Stimulated activated CD8-positive, alpha-beta memory T cell treated with anti-CD3 and anti-CD28 coated beads, Interleukin-4, amount 100 ng/mL, for 1 hour (primary cell): ENCODE measurements around the gene BTBD9.
"Not testable (repeated sequence)": the region's sequence is repeated elsewhere in the genome, so short reads cannot be mapped to it uniquely, and the experiment has no call there.

ENCODE experiments used
- DNase-seq, 2 donors: peaks; one replicate each; pipeline ENCODE4 v3.0.0-alpha.2; 2020; ENCODE audit warnings: low read depth in 2 of 2, low spot score in 1 of 2

The BTBD9 gene

DNA sequence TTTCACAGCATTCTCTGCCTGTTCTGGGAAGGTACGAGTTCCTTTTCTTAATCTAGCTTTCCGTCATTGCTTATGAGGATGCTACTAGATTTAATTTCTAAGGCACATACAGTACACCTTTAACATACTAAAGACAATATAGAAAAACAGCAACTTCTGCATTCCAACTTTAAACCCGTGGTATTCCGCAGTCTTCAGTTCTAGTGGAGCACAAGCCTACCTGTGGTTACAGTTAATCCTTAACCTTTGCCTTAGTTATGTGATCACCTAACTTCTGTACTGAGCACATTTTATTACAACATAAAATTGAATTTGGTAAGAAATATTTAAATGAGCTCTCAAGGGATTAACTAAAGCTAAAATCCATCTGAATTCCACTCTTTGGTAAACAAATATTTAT is 289.5 kb downstream of the BTBD9 start:
- DNase-seq = no peak

DNA sequence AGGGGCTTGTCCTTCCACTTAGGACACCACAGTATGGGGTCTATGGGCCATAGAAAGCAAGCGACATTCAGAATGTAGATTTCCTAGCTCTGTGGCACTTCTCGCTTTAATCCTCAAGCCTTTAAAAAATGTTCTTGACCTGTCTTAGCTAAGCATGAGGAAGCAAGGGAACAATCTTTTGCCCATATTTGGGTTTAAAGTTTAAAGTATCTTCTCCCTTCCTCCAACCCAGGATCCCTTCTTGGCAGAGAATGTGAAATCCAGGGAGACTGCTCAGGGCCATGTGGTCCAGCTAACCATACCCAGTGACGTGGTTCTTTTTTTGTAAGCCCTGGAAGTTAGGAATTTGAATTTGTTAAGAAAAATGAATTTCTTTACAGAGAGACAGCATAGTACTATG is 289.9 kb downstream of the BTBD9 start:
- no peak for DNase-seq

DNA sequence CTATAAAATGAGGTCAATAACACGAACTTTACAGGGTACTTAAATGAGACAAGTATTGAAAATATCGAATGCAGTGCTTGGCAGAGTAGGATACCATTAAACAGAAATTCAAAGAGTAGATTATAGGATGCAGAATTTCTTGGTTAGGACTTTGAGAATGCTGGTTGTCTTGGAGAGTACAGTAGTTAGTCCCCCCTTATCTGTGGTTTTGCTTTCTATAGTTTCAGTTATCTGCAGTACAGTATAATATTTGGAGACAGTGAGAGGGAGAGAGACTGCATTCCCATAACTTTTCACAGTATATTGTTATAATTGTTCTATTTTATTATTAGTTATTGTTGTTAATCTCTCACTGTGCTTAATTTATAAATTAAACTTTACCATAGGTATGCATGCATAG is 290.5 kb downstream of the BTBD9 start:
- no peak for DNase-seq

DNA sequence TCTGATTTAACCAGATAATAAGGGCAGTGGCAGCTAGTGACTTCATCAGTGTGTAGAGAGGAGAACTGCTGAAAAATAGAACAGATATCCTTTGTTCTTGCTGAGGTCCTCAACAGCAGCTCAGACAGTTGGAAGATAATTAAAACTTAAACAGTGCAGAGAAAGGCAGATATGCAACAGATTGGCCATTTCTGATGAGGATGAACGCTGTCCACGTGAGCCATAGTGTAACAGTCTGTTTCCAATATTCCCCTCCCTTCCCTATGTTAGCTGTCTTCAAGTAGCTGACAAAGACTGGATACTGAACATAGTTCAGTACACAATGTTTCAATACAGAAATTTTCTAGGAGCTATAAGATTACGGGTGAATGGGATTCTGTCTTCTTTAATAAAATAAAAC is 291.4 kb downstream of the BTBD9 start:
- DNase-seq = no peak

DNA sequence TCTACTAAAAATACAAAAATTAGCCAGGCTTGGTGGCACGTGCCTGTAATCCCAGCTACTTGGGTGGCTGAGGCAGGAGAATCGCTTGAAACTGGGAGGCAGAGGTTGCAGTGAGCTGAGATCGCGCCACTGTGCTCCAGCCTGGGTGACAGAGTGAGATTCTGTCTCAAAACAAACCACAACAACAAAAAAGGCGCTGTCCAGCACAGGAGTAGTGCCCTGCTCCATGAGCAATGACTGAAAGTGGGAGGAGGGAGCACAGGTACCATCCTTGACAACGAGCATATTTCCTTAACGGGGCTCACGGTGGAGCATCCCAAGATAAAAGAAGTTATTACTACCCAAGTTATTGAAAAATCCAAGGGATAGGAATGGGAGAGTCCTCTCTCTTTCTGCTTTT is 291.9 kb downstream of the BTBD9 start:
- not testable (repeated sequence) for DNase-seq

DNA sequence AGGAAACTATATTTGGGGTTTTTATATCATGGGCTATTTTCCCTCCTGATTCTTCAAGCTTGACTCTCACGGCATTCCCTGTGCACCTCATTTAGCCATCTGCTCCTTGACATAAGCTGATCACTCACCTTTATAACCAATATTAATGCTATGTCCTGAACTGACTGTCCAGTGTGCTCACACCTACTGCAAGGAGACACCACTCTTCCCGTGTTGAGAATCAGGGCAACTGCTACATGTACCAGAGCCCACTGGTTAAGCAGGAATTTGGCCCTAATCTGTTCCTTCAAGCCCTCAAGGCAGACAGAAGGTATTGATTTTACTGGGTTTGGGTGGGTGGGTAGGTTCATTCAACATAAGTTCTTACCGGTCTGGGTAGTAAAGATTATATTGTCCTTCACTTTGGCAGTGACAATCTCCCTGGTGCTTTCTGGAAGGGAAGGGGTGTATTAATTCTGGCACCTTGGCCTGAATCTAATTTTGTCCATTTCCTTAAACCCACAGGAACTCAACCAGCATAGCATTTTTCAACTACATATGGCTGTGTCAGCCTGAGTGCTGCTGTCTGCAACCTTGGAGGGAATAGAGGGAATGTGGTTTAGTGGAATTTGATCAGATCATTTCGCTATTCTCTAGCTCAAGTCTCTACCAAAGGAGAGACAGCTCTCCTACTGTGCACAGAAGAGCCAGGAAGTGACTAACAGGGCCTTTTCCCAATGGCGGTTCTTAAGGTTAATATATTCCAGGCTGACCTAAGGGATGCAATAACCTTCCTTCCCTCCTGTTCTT is 293.2 kb downstream of the BTBD9 start:
- no peak for DNase-seq

DNA sequence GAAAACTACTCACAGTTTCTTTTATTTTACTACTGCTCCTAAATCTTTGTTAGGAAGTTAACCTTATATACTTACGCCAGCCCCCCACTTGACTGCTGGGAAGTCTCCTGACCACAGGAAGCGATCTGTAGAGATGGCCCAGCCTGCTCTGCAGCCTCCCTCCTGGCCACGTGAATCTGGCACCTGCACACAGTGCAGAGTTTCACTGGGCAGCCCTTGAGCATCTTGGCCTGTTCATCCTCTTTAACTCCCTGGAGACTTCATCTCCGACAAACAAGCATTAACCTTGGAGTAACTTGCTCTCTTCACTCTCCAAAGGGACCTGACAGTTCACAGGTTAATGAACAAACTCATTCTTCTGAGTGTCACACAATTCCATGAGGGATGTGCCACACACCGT is 294.1 kb downstream of the BTBD9 start:
- no peak for DNase-seq

DNA sequence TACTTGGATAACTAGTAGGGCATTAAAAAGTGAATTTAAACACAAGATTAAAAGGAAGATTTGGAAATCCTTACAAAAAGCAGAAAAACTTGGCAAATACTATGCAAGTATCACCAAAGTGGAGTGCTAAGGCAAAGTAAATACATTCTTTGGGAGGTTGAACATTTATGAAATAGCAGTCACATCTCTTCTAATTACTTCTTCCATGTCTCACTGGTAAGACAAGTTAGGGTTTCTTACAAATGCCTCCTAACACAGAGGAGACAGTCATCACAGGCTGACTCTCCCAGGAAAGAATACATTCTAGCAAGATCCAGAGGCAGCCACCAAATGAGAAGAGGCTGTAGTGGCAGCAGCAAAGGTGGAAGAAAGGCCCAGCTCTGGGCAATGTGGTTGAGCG is 298.2 kb downstream of the BTBD9 start:
- no peak for DNase-seq

DNA sequence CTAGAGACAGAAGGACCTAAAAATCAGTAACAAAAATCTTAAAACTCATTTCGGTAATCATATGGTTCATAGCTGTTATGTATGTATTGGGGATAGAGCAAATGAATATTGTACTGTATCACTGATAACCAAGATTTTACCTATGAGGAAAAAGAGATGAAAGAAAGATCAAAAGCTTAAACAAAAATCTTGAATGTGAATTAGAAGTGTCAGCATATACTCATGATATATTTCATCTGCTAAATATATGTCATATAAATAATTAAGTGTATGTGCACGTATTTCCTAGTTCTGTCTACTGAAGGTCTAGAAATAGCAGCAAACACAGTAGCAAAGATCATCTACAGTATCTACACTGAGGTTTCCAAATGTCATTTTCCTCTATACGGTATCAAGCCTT is 299.8 kb downstream of the BTBD9 start:
- no peak for DNase-seq

DNA sequence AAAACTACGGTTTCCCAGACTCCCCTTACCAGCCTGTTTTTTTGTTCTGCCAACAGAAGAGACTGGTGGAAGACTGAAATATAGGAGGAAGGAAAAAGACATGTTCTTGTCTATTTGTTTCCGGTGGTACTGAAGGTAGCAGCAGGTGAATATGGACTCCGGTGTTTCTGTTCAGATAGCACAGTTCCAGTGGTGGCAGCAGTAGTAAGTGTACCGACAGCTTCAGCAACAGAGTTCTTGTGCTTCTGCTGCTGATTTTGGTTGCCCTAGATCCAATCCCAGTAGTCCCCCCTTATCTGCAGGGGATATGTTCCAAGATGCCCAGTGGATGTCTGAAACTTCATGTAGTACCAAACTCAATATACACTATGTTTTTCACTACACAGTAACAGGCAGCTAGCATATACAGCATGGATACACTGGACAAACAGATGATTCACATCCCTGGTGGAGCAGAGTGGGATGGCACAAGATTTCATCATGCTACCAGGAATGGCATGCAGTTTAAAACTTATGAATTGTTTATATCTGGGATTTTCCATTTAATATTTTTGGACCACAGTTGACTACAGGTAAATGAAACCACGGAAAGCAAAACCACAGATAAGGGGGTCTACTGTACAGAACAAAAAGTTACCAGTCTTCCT is 301.8 kb downstream of the BTBD9 start:
- DNase-seq = no peak

DNA sequence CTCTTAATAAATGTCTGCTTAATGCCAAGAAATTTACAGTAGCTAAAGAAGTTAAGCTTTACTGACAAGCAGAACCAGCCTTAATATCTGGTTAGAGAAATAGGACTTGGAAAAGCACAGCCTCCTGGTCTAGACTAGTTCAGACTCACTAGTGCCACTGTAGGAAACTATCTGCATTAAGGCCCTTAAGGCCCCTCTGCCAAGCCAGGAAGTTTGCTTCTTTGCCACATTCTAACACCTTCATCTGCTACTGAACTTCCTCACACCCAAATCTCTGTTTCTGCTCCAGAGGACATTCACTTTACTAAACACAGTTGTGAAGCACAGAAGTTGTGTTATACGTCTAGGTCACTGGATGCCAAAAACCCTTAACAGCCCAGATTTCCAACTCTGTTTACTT is 302.8 kb downstream of the BTBD9 start:
- DNase-seq = no peak

DNA sequence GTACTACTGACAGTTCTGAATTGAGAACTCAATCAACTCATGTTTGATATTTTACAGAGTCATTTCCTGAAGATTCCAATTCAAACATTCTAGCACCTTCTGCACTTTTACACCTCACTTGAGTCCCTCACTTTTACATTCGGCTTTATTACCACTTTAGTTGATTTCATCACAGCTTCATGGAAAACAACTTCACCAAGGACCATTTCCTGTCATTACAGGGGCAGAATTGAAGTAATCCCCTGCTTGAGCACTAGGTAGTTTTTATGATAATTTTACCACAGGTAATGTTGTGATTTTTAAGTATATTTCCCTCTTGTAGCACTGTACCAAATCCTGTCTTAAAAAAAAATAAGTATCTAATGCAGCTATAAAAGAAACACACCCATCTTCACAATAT is 312.9 kb downstream of the BTBD9 start:
- no peak for DNase-seq

DNA sequence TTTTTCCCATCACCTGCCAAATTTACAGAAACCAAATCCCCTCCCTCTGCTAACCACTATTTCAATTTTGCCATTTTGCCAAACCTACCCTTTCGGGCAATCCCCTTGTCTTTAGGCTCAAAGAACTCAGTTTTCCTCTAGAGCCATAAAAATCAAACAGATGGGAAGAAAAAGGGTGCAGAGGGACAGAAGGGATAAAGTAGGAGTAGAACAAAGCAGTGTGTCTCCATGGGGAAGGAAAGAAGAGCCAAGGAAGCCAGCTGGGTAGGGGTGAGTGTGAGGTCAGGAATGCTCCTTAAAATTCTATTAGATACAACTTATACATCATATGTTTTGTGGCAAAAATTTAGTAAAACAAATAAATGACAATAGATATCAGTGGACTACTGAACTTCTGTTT is 316.5 kb downstream of the BTBD9 start:
- no peak for DNase-seq

DNA sequence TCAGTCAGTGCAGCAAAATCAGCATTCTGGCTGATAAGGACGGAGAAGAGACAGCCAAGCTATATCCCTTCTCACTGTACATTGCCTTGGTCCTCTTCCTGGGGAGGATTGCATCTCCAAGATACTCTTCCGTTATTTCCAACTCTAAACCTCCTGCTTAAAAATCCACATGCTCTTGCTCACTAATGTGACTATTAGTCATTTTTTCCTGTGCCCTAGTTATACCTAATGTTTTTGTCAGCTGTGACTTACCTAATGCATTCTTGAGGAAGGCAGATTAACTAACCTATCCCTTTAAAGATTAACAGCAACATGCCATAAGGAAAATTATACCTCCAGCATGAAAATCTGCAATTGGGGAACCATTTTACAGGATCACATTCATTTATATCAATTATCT is 317.6 kb downstream of the BTBD9 start:
- no peak for DNase-seq

DNA sequence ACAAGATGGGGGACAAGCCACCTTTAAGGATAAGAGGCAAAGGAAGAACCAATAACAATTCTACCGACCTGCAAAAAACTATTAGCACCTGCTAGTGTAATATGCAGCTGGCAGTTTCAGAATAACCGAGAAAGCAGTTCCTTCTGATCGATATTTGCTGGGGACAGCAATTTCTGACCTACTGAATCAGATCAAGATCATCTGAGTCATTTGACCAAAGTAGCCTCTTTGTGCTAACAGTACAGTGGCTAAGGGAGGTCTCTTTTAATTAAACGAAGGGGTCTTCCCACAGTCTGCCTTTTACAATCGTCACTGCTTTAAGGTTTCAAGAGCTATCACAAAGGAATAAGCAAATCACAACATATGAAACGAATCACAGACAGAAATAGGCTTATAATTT is 318.9 kb downstream of the BTBD9 start:
- no peak for DNase-seq

DNA sequence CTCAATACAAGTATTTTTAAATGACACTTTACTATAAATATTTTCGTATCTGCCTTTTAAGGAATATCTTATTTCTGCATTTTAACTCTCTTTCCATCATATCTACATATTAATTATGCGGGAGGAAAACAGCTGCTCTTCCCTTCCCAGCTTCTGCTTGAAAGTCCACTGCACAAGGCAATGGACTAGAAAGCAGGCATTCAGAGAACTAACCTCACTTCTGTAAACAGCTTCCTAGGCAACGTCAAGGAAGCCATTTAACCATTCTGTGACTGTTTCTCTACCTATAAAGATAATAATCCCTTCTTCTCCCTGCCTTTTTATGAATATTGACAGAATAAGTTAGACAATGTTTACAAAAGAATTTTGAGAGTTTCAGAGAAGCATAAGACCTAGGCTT is 319.4 kb downstream of the BTBD9 start:
- DNase-seq = no peak

DNA sequence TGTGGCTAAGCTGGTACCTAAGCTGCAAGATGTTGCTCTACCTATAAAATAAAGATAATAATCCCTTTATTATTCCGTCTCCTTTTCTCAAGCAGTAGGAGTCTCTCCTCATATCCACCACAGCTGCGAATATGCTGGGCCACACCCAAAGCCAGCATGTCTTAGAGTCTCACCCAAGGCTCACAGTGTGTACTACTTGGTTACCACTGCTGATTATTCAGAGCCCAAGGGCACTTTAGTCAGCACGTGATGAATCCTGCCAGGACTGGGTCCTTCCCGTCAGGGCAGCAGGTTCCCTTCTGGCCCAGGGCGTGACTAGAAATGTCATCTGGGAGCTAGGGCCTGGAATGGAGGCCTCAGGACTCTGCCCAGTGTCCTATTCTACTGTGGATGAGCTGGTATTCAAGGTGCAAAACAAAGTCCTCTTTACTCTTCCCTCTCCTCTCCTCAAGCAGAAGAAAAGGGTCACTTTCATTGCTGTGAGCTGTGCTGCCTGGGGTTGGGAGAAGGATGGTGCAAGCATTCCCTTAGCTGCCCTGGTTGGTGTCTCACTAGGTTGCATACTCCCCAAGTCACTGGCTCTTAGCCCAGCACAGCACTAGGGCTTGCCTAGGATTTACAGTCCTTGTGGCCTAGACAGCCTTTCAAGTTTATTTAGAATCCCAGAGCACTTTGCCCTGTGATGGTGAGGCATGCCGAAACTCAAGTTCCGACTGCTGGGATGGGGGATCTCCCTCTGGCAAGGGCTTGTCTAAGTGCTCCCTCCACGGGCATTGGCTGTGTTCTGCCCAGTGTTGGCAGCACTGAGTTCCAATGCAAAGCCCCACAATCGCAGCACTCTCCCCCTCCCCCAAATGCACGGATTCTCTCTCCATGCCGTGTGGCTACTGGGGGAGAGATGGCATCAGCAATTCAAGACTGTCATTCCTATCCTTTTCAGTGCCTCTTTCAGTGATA is 320.2 kb downstream of the BTBD9 start:
- DNase-seq = no peak

DNA sequence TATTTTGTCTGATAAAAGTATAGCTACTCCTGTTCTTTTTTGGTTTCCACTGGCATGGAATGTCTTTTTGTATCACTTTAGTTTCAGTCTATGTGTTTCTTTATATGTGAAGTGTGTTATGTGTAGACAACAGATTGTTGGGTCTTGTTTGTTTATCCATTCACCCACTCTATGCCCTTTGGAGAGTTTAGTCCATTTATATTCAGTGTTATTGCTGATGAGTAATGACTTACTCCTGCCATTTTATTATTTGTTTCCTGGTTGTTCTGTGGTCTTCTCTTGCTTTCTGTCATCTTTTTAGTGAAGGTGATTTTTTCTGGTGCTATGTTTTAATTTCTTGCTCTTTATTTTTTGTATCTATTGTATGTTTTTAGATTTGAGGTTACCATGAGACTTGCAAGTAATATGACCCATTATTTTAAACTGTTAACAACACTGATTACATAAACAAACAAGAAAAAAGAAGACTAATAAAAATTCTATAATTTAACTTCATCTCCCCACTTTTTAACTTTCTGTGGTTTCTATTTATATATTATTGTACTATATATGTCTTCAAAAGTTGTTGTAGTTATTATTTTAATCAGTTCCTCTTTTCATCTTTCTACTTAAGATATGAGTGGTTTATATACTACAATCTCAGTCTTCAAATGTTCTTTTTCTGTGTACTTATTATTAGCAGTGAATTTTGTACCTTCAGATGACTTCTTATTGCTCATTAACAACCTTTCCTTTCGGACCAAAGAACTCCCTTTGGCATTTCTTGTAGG is 323.4 kb downstream of the BTBD9 start:
- no peak for DNase-seq

DNA sequence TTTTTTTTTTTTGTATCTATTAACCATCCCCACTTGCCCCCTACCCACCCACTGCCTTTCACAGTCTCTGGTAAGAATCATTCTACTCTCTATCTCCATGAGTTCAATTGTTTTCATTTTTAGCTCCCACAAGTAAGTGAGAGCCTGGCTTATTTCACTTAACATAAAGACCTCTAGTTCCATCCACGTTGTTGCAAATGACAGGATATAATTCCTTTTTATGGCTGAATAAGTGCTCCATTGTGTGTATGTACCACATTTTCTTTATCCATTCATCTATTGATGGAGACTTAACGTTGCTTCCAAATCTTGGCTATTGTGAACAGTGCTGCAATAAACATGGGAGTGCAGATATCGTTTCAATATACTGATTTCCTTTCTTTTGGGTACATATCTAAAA is 328.5 kb downstream of the BTBD9 start:
- DNase-seq = no peak

DNA sequence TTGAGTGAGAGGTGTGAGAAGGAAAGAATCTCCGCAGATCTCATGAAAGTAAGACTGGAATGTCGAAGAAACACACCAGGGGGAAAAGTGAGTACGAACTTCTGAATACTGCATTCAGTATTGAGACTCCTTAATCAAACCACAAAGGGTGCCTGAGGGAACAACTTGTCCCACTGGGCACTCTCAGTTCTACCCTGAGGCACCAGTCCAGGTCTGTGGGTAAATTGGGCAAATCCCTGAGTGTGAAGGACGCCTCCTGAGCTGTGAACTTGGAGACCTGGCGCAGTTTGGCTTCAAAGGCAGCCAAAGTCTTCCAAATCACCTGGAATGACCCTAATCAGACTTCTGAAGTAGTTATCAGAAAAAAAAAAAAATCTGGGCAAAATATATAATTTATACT is 329.7 kb downstream of the BTBD9 start:
- no peak for DNase-seq

DNA sequence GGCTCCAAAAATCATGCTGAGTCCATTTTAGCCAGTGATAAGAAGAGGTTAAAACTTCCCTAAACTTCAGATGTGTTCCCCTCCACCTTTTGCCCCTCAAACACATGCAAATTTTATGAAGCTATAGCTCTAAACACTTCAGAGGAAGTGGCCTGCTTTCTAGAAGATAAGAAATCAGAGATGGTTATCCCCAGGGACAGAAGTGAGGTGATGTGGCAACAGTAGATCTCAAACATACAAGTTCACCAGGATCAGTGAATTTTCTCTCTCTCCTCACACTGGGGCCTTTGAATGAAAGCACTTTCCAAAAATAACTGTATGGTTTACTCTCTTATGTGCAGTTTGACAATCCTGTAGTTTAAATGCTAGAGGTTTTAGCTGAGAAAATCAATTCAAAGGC is 332.0 kb downstream of the BTBD9 start:
- no peak for DNase-seq
